Mucosa of stomach (tissue), 1 donor: ENCODE results near the gene MAL.

Source experiments
- H3K27me3 ChIP-seq: one replicate; pipeline ENCODE4 v1.7.0; 2013; ENCODE audit warnings: mild to moderate bottlenecking, low read length; ENCODE audit not compliant: control insufficient read depth, insufficient read depth
- H3K36me3 ChIP-seq: one replicate; pipeline ENCODE4 v1.7.0; 2013; ENCODE audit warnings: low read length; ENCODE audit not compliant: control insufficient read depth, insufficient read depth
- H3K4me1 ChIP-seq: one replicate; pipeline ENCODE4 v1.7.0; 2013; ENCODE audit warnings: mild to moderate bottlenecking, low read length; ENCODE audit not compliant: control insufficient read depth, insufficient read depth
- H3K4me3 ChIP-seq: one replicate; pipeline ENCODE4 v1.7.0; 2013; ENCODE audit warnings: low read length
- H3K9ac ChIP-seq: one replicate; pipeline ENCODE4 v1.7.0; 2013; ENCODE audit warnings: mild to moderate bottlenecking, low read length, moderate library complexity
- H3K9me3 ChIP-seq: one replicate; pipeline ENCODE4 v1.7.0; 2013; ENCODE audit warnings: mild to moderate bottlenecking, low read length, moderate library complexity; ENCODE audit not compliant: control insufficient read depth
- donor health status: Pancreatic carcinoma.

MAL gene

GRCh38 chr2:95001701-95002100, 23.8 kb upstream of the MAL start:
- no peak overlapping the region for H3K9ac ChIP-seq
- H3K27me3 ChIP-seq = peaks cover 26% of the 10 kb centered on the region
- no peaks in the 10 kb centered on the region for H3K9me3 ChIP-seq
- no peak overlapping the region for H3K4me3 ChIP-seq
- H3K4me1 ChIP-seq = no peaks in the 10 kb centered on the region
- H3K36me3 ChIP-seq = no peaks in the 10 kb centered on the region

- Histone ChIP-seq H3K27me3 (peaks cover 21% of the 10 kb centered on the region), H3K4me1 (no peaks in the 10 kb centered on the region), H3K9me3 (no peaks in the 10 kb centered on the region), H3K4me3 (no peak overlapping the region), H3K9ac (no peak overlapping the region), H3K36me3 (no peaks in the 10 kb centered on the region)
Measured at GRCh38 chr2:95002498-95002897, 23.0 kb upstream of the MAL start.

GRCh38 chr2:95004287-95004686, 21.2 kb upstream of the MAL start:
- Histone ChIP-seq H3K9me3 (no peaks in the 10 kb centered on the region), H3K4me3 (no peak overlapping the region), H3K9ac (no peak overlapping the region), H3K27me3 (peaks cover 8% of the 10 kb centered on the region), H3K4me1 (no peaks in the 10 kb centered on the region), H3K36me3 (no peaks in the 10 kb centered on the region)

- H3K4me3 ChIP-seq = no peak overlapping the region
- no peaks in the 10 kb centered on the region for H3K36me3 ChIP-seq
- H3K9ac ChIP-seq = no peak overlapping the region
- H3K9me3 ChIP-seq = no peaks in the 10 kb centered on the region
- H3K4me1 ChIP-seq = no peaks in the 10 kb centered on the region
- H3K27me3 ChIP-seq = peaks cover 5% of the 10 kb centered on the region
Measured at GRCh38 chr2:95004711-95005110, 20.8 kb upstream of the MAL start.

- Histone ChIP-seq H3K27me3 (peaks cover 4% of the 10 kb centered on the region), H3K9ac (no peak overlapping the region), H3K4me1 (no peaks in the 10 kb centered on the region)
Measured at GRCh38 chr2:95005726-95006125, 19.8 kb upstream of the MAL start.

GRCh38 chr2:95006588-95006987, 18.9 kb upstream of the MAL start:
- H3K4me3 ChIP-seq = no peak overlapping the region
- no peaks in the 10 kb centered on the region for H3K9me3 ChIP-seq
- H3K4me1 ChIP-seq = no peaks in the 10 kb centered on the region
- no peaks in the 10 kb centered on the region for H3K36me3 ChIP-seq
- H3K9ac ChIP-seq = no peak overlapping the region
- peaks cover 4% of the 10 kb centered on the region for H3K27me3 ChIP-seq

More at GRCh38 chr2:95005726-95006125, 19.8 kb upstream of the MAL start:
- Histone ChIP-seq H3K36me3 (no peaks in the 10 kb centered on the region), H3K9me3 (no peaks in the 10 kb centered on the region), H3K4me3 (no peak overlapping the region)

- no peaks in the 10 kb centered on the region for H3K36me3 ChIP-seq
- no peak overlapping the region for H3K9ac ChIP-seq
- H3K9me3 ChIP-seq = no peaks in the 10 kb centered on the region
- no peak overlapping the region for H3K4me3 ChIP-seq
- no peaks in the 10 kb centered on the region for H3K4me1 ChIP-seq
- H3K27me3 ChIP-seq = peaks cover 4% of the 10 kb centered on the region
Measured at GRCh38 chr2:95007031-95007609, 18.4 kb upstream of the MAL start.

- H3K9ac ChIP-seq = no peak overlapping the region
Measured at GRCh38 chr2:95007822-95008221, 17.7 kb upstream of the MAL start.

GRCh38 chr2:95008306-95008705, 17.2 kb upstream of the MAL start:
- Histone ChIP-seq H3K36me3 (no peaks in the 10 kb centered on the region), H3K4me3 (no peak overlapping the region), H3K27me3 (peaks cover 4% of the 10 kb centered on the region), H3K4me1 (no peaks in the 10 kb centered on the region), H3K9me3 (no peaks in the 10 kb centered on the region), H3K9ac (no peak overlapping the region)

More at GRCh38 chr2:95007822-95008221, 17.7 kb upstream of the MAL start:
- no peaks in the 10 kb centered on the region for H3K4me1 ChIP-seq
- H3K36me3 ChIP-seq = no peaks in the 10 kb centered on the region
- no peaks in the 10 kb centered on the region for H3K9me3 ChIP-seq
- no peak overlapping the region for H3K4me3 ChIP-seq
- H3K27me3 ChIP-seq = peaks cover 4% of the 10 kb centered on the region

- Histone ChIP-seq H3K9me3 (no peaks in the 10 kb centered on the region), H3K4me3 (no peak overlapping the region), H3K4me1 (no peaks in the 10 kb centered on the region), H3K9ac (no peak overlapping the region), H3K27me3 (peaks cover 4% of the 10 kb centered on the region), H3K36me3 (no peaks in the 10 kb centered on the region)
Measured at GRCh38 chr2:95008996-95009395, 16.5 kb upstream of the MAL start.

GRCh38 chr2:95009412-95009811, 16.1 kb upstream of the MAL start:
- H3K36me3 ChIP-seq = no peaks in the 10 kb centered on the region
- peaks cover 4% of the 10 kb centered on the region for H3K27me3 ChIP-seq
- H3K9me3 ChIP-seq = no peaks in the 10 kb centered on the region
- H3K4me3 ChIP-seq = no peak overlapping the region
- no peak overlapping the region for H3K9ac ChIP-seq
- no peaks in the 10 kb centered on the region for H3K4me1 ChIP-seq

- Histone ChIP-seq H3K4me1 (no peaks in the 10 kb centered on the region), H3K36me3 (no peaks in the 10 kb centered on the region), H3K9me3 (no peaks in the 10 kb centered on the region), H3K4me3 (no peak overlapping the region), H3K27me3 (peaks cover 4% of the 10 kb centered on the region), H3K9ac (no peak overlapping the region)
Measured at GRCh38 chr2:95010126-95010525, 15.4 kb upstream of the MAL start.

GRCh38 chr2:95010718-95011117, 14.8 kb upstream of the MAL start:
- peaks cover 4% of the 10 kb centered on the region for H3K27me3 ChIP-seq
- no peak overlapping the region for H3K4me3 ChIP-seq
- H3K4me1 ChIP-seq = no peaks in the 10 kb centered on the region
- H3K36me3 ChIP-seq = no peaks in the 10 kb centered on the region
- no peaks in the 10 kb centered on the region for H3K9me3 ChIP-seq
- no peak overlapping the region for H3K9ac ChIP-seq
